Measurements from ENCODE around the gene NPFF.

NPFF gene

DNA sequence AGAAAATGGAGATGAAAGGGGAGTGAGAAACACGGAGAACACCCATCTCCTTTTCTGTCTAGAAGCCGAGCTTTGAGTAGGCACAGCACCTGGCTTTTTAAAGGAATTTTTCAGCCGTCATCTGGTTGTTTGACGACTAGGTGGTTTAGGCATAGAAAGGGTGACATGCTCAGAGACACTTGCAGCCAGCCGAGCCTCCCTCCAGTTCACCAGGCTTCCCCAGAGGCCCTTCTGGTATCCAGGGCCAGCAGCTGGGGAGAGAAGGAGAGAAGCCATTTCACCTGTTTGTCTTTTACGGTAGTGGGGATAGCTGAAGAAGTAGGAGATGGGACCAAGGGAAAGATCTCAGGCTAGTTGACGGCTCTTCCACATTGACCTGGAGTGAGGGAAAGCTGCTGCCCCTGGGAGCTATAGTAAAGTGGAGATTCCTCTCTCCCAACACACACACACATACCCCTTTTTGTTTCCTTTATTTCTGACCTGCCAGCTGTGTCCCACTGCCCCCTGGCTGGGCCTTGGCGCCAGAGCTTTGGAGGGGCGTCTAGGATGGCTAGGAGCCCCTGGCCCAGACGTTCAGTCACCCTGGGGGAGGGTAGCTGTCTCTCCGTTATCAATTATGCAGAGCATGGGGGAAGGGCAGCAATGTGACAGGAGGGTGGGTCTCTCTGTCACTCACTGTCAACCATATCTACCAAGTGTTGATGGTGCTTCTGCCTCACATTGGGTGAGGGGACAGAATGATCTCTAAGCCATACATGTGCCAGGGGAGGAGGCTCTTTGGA lies 13.5 kb downstream of the NPFF start:
- DNase-seq = no peak

DNA sequence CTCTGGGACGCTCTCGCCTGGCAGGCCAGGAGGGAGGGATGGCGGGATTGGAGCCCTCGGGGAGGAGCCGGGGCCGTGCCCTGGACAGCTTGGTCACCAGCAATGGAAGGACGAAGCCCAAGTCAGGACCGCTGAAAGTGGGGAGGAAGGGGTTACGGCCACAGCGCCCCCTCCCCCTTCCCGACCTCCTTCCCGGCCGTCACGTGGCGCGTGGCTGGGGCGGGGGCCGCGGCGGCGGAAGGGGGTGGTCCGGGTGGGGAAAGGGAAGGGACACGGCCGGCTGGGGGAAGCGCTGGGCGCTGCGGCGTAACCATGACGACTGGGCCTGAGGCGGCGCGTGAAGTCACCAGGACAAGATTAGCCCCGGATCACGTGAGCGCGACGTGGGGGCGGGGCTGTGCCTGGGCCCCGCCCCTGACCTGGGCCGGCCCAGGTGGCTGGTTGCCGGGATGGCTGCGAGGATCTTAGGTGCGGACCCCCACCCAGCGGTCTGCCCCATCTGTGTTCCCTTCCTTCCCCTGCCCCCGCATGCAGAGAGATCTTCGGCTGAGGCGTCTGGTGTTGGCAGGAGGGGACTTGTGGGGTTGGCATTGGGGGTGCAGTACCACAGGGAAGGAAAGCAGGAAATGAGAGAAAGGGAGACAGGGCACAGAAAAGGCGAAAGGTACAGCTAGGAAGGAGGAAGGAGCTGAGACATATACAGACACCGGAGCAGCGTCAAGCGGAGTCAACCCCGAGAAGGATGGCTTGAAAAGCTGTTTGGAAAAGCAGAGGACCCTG lies 14.3 kb downstream of the NPFF start:
- peak; percentile 88 for DNase-seq

DNA sequence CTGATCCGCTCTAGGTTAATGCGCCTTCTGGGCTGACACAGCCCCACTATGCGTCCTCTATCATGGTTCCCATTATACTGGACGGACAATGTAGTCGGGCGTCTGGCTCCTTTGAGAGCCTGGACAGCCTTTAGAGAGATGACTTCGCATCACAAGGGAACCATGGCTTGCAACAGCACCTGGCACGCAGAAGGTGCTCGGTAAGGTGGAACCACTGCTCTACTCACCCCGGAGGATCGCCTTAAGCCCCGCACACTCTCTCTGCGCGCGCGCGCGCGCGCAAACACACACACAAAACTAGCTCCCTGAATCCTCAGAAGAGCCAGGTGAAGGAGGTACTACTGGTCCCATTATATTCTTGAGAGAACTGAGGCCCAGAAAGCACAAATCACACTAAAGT lies 15.1 kb downstream of the NPFF start:
- no peak for DNase-seq

DNA sequence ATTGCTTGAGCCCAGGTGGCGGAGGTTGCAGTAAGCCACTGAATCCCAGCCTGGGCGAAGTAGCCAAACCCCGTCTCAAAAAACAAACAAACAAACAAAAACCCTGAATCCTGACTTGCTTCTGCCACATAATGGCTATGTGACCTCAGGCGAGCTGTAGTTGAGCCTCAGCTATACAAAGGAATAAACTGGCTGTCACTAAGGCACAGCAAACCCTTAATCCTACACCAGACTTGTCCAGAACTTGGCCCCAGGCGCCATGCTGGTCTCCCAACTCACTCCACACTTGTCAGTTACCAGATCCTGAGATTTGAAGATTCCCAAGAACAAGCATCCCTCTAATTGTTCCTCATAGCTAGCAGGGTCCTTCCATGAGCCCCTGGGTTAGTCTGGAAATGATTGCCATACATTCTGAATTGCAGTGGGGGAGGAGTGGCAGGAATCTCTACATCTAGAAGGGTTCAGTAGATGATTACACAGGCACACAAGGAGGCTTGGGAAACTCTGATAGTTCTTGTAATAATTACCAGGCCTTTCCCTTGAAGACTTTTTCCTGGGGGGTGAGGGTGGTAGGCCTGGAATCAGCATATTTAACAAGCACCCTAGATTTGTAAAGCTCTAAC lies 17.9 kb downstream of the NPFF start:
- no peak for DNase-seq

DNA sequence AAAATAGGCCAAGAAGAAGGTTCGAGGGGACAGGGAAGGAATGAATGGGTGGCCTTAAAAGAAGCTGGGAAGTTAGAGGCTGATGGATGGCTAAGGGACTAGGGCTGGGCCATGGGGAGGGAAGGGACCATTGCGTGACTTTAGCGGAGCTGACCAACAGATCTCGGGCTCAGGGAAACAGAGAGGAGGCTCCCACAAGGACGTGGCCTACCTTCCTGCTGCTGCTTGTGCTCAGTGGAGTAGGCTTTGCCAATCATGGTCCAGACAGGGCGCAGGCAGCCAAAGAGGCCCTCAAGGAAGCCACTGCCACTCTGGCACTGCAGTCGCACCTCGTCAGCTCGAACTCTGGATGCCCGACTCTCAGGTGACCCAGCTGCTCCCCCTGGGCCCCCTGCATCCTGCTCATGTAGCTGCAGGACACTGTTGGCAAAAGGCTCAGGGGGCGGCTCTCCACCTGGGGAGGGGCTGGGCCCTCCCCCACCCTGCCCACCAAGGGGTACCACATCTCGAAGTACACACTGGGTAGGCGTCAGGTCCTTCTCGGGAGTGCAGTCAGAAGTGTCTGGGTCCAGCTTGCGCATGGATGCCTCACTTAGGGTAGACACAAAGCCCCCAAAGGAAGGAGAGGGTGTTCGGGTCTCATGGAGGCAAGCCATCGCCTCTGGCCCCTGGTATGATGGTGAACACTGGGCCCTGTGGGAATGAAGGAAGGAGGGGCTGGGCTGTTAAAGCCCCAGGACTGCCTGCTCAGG lies 20.4 kb downstream of the NPFF start:
- no peak for DNase-seq

DNA sequence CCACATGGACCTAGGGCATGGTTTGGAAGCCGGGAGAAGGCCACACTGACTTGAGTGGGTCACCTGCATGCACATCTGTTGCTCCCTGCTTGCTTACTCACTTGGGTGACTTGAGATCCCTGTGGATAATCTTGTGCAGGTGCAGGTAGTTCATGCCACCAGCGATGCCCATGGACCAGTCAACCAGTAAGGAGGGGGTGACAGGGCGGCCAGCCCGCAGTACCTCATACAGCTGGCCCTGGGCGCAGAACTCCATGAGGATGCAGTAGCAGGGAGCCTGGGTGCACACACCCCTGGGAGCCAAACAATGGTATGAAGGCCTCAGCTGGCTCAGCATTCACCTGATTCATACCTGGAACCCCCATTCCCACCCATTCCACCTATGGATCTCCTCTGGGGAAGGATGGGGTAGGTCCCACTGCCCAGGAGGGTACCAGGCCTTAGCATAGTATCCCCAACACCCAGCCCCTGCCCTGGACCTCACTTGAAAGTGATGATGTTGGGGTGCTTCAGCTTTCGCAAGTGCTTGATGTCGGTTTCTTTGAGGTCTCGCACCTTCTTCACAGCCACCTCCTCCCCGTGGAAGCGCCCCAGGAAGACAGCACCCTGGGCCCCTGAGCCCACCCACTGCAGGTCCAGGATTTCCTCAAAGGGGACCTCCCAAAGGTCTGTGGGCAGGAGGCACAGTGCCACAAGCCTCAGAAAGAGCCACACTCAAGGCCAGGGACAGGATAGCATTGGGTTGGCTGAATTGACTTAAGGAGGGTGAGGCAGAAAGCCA lies 21.1 kb downstream of the NPFF start:
- no peak for DNase-seq

DNA sequence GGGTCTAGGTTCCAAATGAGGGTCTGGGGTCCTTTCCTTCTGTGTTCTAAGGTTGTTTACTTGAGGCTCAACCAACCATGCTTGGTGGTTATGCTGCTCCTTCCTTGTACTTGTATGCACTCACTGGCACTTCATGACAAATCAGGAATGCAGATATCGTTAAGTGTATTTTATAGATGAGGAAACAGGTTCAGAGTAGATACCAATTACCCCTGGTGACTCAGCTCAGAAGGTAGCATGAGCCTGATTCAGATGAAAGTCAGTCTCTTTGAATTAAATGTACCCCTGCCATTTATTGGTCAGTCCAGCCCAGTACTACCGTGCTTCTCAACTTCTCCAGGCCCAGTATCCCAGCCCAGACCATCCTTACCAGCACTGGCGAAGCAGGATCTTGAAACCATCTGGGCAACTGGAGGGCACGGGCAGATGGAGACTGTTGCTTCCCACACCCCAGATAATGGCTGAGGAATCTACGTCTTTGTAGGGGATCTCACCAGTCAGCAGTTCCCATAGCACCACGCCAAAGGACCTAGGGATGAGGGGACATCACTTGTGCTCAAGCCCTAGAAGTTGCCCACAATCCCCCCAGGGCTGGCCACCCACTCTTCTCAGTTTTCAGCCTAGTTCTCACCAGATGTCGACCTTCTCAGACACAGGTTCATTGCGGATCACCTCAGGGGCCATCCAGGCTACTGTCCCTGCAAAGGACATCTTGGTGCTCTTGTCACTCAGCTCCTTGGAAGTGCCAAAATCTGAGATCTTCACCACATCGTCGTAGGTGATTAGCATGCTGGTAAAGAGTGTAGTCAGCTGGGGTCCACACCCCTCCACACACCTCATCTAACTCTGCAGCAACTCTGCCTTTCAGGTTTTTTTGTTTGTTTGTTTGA lies 22.4 kb downstream of the NPFF start:
- no peak for DNase-seq

DNA sequence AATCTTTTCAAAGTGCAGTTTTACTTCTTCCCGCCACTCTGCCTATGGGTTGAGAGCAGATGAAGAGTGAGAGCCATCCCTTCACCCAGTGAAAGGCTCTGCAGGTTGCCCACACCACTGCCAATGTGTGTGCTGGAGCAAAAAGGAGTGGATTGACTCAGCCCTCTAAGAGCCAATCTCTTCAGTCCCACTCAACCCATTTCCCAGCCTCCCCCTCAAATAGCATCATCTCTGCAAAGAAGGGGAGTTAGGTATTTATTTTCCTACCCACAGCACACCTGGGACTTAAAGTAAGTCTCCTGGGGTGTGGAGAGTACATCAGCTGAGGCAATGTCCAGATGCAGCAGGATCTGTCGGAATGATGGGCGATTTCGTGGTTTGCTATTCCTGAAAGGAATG lies 23.3 kb downstream of the NPFF start:
- DNase-seq = no peak

DNA sequence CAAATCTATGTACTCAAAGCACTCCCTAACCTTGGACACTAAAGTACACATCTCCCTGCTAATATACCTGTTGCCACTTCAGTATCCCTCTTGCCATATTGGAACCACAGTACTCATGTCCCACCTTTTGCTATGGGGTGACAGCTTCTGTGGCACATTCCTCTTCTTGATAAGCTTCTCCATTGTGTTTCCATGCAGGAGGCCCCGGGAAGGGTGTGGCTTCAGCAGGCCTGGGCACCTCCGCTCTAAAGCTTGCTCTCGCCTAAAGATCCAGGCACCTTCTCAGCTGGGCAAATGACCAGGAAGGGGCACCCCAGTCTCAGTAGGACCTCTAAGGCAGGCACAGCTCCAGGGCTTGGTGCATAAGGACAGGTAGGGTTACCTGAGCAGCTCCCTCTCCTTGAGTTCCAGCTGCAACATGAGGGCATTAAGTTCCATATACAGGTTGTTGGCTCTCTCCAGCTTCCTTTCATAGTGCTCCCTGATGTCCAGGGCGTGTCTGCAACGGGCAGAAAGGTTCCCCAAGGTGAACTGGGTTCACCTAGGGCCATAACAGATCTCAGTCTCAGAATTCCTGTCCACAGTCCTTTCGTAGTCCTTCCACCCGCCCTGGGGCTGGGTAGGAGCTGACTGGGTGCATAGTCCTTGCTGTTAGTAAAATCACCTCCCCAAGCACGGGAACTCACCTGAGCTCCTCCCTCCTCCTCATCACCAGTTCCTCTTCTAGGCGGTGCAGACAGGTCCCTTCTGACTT lies 23.9 kb downstream of the NPFF start:
- DNase-seq = no peak

DNA sequence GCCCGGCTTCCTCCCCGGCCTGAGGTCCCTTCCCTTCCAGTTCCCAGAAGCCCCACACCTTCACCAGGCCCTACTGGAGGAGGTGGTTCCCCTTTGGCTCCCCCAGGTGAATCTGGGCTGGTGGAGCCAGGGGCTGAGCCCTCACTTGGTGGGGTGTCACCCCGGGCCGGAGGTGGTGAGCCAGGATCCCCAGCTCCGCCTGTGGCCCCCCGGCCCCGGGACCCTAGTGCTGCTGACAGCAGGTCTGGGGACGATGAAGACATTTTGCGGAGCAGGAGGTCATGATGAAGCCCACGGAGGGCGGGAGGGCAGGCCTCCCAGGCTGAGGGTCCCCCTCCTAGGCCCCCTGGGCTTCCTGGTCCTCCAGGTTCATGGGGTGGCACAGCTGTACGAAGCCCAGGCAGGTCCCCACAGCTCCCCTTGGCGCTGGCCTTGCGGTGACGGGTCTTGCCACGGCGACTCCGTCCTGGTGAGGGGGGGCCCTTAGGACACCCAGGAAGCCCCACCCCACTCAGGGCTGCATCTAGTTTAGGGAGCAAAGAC lies 24.6 kb downstream of the NPFF start:
- no peak for DNase-seq

DNA sequence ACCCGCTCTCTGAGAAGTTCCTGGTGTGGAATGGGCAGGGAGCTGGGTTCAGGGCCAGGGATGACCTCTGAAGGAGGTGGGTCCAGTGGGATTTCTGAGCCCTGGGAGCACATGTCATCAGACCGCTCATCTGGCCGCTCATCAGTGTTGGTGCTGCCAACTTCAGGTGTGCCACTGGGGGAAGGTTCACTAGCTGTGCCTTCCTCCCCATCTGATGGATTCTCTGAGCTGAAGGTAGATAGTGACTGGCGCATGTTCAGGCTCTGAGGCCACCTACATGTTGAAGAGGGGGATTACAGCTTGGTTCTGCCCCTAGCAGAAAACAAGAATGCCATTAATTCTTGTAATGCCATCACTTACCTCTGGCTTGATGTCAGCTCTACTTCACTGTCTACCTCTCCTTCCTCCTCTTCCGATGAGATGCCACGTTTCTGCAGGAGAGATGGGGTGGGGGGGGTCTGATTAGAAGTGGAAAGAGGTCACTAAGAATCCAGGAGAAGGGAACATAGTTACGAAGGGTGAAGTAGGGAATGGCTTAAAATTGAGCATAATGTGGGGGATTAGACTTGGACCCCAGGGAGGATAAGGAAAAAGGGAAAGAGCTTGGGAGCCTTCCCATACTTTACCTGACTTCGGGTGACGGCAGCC lies 25.2 kb downstream of the NPFF start:
- DNase-seq = peak; percentile 37

DNA sequence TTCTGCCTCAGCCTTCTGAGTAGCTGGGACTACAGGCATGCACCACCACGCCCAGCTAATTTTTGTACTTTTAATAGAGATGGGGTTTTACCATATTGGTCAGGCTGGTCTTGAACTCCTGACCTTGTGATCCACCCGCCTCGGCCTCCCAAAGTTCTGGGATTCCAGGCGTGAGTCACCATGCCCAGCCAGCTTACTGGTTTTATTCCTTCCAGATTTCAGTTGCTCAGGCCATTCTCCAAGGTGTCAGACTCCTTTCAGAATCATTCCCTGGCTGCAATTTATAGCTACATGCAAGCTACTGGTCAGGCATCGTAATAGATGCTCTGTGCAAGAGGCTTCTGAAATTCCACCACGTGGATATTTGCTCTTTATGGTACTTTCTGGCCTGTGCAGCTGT lies 25.8 kb downstream of the NPFF start:
- peak; percentile 51 for DNase-seq

DNA sequence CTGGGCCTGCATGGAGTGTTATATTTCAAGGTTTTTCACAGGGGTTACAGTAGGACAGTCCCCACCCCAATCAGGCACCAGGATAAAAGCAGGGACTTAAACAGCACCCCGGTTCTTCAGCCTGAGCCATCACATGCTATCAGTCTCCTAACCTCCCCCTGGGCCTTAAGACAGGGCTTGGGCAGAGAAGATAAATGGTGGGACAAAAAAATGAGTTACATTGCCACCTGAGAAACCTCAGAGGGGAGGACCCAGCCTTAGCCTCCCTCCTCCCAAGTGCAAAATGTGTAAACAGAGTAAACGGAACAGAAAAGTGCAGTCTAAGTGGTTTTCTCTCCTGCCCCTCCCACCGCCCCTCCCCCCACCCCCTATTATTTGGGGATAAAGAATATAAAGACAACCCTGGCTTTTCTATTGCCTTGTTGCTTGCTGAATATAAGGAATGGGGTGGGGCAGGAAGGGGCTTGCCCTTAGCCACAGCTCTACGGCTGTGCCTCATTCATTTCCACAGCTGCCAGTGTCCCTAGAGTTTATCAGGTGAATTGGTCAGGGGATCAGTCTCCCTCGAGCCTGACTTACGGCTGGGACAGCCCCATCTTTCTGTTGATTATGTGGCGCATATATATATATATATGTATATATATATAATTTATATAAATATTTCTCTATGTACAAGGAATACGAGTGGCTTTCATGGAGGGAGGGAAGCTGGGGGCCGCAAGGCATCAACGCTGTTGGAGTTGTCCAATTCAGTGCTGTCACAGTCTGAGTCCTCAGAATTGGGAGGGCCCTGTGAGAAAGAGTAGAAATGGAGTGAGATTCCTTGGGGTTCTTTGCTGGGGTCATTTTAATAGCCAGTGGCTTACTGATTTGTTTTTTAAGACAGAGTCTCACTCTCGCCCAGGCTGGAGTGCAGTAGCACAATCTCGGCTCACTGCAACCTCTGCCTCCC lies 26.5 kb downstream of the NPFF start:
- no peak for DNase-seq

DNA sequence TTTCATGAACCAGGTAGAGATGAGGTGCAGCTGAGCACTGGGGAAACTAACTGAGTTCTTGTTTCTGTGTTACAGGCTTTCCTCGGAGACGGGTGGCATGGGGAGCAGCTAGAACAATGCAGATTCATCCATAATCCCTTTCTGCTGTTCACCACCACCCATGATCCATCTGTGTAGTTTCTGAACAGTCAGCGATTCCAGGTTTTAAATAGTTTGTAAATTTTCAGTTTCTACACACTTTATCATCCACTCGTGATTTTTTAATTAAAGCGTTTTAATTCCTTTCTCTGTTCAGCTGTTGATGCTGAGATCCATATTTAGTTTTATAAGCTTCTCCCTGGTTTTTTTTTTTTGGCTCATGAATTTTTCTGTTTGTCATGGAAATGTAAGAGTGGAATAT lies 28.0 kb downstream of the NPFF start:
- DNase-seq = no peak

DNA sequence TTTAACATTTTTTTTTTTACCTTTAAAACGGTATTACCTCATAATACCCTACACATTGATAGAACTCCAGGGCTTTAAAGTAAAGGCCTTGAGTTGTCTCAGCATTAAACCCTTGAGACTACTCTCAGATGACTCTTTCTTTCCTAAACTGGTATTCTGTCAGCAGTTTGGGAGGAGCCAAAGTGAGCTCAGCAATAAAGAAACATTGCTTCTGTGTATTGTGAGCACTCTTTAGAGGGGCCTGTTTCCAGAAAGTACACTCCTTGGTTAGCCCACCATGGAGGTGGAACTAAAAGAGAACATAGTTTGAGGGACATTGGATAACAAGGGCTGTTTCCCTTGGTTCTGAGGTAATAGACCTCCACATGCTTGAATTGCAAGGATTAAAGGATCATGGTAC lies 28.4 kb downstream of the NPFF start:
- DNase-seq = no peak

DNA sequence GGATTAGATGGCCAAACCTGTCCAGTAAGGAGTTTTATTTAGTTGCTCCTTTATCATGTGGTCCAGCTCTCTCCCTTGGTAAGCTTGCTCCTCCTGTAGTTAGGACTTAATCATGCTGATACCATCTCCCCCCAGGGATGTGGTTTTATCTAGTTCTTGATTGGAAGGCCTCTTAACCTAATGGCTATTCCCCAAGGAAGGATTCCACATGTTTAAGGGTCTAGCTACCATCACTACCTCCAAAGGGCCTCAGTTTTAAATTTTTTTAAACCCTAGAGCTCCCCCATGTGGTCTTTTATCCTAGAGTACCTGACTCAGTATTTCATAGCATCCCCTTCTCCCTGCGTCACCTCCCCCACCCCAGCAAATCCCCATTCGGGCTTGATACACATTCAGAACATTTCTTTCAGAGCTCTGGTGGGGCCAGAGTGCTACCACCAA lies 30.5 kb downstream of the NPFF start:
- peak; percentile 46 for DNase-seq

DNA sequence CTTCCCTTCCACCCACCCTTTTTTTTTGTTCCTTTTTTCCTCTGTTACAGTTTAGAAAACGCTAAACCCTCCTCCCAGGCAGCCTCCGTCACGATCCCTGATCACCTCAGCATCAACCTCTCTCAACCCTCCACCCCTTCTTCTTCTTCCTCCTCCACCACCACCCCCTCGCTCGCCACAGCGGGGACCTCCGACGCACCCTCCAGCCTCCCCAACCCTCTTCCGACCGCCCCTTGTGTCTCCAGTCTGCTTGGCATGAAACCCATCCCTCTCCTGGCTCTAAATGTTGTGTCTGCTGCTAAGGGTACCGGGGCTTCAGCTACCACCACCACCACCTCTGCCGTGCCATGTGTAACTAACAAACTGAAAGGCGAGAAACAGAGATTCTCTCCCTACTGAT lies 32.5 kb downstream of the NPFF start:
- DNase-seq = no peak

DNA sequence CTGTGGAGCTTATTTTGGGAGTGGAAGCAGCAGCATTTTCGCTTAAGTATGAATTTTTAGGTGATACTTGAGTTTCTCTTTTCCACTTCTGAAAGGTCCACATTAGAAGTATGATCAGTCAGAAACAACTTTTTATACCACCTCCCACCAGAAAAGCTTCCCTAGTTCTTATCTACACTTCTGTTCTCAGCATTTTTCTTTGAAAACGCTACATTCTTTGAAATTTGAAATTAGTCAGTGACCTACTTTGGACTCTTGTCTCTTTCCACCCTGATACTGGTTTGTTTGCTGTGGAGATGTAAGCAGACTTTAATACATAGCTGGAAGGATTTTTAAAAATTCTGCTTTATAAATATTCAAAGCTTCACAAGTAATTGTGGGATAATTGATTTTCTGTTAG lies 33.2 kb downstream of the NPFF start:
- DNase-seq = no peak
